ENCODE measurements around the gene CHRNA5. TPM values are rescaled to one million over a fixed set of nuclear protein-coding genes. Genes with fewer than 3 reads are reported as not detected.
"Not testable (repeated sequence)": the region's sequence is repeated elsewhere in the genome, so short reads cannot be mapped to it uniquely, and the experiment has no call there.

Gene CHRNA5
- polyA plus RNA-seq, 1 donor from 2014 or later, result 6.8 TPM

DNA sequence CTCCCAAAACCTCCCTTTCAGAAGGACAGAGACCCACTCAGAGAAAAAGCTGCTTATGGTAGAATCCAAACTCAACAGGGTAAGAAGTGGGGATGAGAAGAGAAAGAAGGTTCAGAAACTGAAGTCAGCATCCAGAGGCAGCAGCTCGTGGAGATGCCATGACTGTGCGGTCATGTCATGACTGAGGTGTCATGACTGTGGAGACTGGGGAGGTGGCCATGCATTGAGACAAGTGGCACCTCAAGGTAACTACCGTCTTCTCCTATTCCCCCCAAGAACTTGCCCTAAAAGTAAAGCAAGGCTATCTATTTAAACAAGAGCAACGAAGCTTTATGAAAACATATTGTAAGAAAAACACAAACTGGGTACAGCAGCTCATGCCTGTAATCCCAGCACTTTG is 40.4 kb downstream of the CHRNA5 start:
- no peaks in the 10 kb centered on the region for H3F3A ChIP-seq (ENCODE audit: insufficient read depth, low read length, poor library complexity, severe bottlenecking)
- H4K20me1 ChIP-seq (ENCODE audit: insufficient read depth), result no peaks in the 10 kb centered on the region
- no peak overlapping the region for H3K4me3 ChIP-seq (ENCODE audit: low read length)
- H3K27me3 ChIP-seq (ENCODE audit: insufficient read depth, low read depth, low read length), result no peaks in the 10 kb centered on the region
- H3K27ac ChIP-seq (ENCODE audit: low read length), result no peak overlapping the region
- H3K9ac ChIP-seq (ENCODE audit: low read length), result no peak overlapping the region
- no peaks in the 10 kb centered on the region for H3K36me3 ChIP-seq (ENCODE audit: insufficient read depth, low read length)
- no peaks in the 10 kb centered on the region for H3K9me3 ChIP-seq (ENCODE audit: low read length)
- H3K79me2 ChIP-seq (replicated peaks; ENCODE audit: insufficient read depth, low read length), result no peaks in the 10 kb centered on the region
- H2AFZ ChIP-seq (ENCODE audit: low read depth, low read length), result no peak overlapping the region
- no peak overlapping the region for H3K4me2 ChIP-seq (ENCODE audit: low read length)
- H3K9me2 ChIP-seq (ENCODE audit: insufficient read depth, low read length), result no peaks in the 10 kb centered on the region
- no peak for TF ChIP-seq REST (IDR thresholded peaks at IDR 0.05; ENCODE audit: borderline replicate concordance)

DNA sequence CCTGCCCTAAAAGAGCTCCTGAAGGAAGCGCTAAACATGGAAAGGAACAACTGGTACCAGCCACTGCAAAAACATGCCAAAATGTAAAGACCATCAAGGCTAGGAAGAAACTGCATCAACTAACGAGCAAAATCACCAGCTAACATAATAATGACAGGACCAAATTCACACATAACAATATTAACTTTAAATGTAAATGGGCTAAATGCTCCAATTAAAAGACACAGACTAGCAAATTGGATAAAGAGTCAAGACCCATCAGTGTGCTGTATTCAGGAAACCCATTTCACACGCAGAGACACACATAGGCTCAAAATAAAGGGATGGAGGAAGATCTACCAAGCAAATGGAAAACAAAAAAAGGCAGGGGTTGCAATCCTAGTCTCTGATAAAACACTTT is 44.2 kb downstream of the CHRNA5 start:
- H3F3A ChIP-seq (ENCODE audit: insufficient read depth, low read length, poor library complexity, severe bottlenecking); H3K9ac ChIP-seq (ENCODE audit: low read length); H3K4me3 ChIP-seq (ENCODE audit: low read length): not testable (repeated sequence)

GRCh38 chr15:78614021-78614420 is 48.7 kb downstream of the CHRNA5 start:
- Histone ChIP-seq H3K27ac (ENCODE audit: low read length) (no peak overlapping the region), H3K9ac (ENCODE audit: low read length) (no peak overlapping the region), H3K27me3 (ENCODE audit: insufficient read depth, low read depth, low read length) (peaks cover 4% of the 10 kb centered on the region), H4K20me1 (ENCODE audit: insufficient read depth) (no peaks in the 10 kb centered on the region), H3F3A (ENCODE audit: insufficient read depth, low read length, poor library complexity, severe bottlenecking) (no peaks in the 10 kb centered on the region), H3K36me3 (ENCODE audit: insufficient read depth, low read length) (no peaks in the 10 kb centered on the region), H3K9me3 (ENCODE audit: low read length) (no peaks in the 10 kb centered on the region), H3K4me3 (ENCODE audit: low read length) (no peak overlapping the region), H2AFZ (ENCODE audit: low read depth, low read length) (no peak overlapping the region), H3K9me2 (ENCODE audit: insufficient read depth, low read length) (no peaks in the 10 kb centered on the region), H3K79me2 (replicated peaks; ENCODE audit: insufficient read depth, low read length) (no peaks in the 10 kb centered on the region), H3K4me2 (ENCODE audit: low read length) (no peak overlapping the region)
- TF ChIP-seq EP300 (conservative IDR thresholded peaks at IDR 0.05; ENCODE audit: poor library complexity, severe bottlenecking) (no peak), EZH2 (IDR thresholded peaks at IDR 0.05; ENCODE audit: borderline replicate concordance, insufficient read depth, low read length, poor library complexity, severe bottlenecking) (no peak)

More for the DNA sequence above, 44.2 kb downstream of the CHRNA5 start:
- H3K9me3 ChIP-seq (ENCODE audit: low read length); H3K27me3 ChIP-seq (ENCODE audit: insufficient read depth, low read depth, low read length); H3K79me2 ChIP-seq (replicated peaks; ENCODE audit: insufficient read depth, low read length); H3K4me2 ChIP-seq (ENCODE audit: low read length); H3K9me2 ChIP-seq (ENCODE audit: insufficient read depth, low read length); H3K36me3 ChIP-seq (ENCODE audit: insufficient read depth, low read length); H3K27ac ChIP-seq (ENCODE audit: low read length); H2AFZ ChIP-seq (ENCODE audit: low read depth, low read length); H4K20me1 ChIP-seq (ENCODE audit: insufficient read depth): not testable (repeated sequence)

DNA sequence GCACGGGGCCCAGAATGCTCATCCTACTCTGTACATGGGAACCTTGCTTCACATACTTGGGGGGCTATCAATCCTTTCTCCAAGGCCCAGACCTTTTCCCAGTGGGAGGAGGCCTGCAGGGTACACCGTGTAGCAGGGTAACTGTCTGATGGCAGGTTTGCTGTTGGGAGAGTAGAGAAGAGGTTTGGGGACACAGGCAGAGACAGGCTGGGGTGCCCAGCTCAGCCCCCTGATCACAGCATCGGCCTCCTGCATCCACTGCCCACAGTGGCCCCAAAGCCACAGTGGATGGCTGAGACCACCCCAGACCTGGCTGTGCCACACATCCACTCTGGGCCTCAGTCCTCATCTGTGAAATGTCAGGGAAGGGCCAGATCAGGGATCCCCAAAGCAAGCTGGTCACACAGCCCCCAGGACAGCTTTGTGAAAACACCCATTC is 49.9 kb downstream of the CHRNA5 start:
- no peaks in the 10 kb centered on the region for H4K20me1 ChIP-seq (ENCODE audit: insufficient read depth)
- H3K27ac ChIP-seq (ENCODE audit: low read length), result no peak overlapping the region
- no peak overlapping the region for H3K9ac ChIP-seq (ENCODE audit: low read length)
- no peaks in the 10 kb centered on the region for H3K79me2 ChIP-seq (replicated peaks; ENCODE audit: insufficient read depth, low read length)
- H3K27me3 ChIP-seq (ENCODE audit: insufficient read depth, low read depth, low read length), result peaks cover 16% of the 10 kb centered on the region
- H3K9me3 ChIP-seq (ENCODE audit: low read length), result no peaks in the 10 kb centered on the region
- no peak overlapping the region for H3K4me3 ChIP-seq (ENCODE audit: low read length)
- no peak overlapping the region for H2AFZ ChIP-seq (ENCODE audit: low read depth, low read length)
- no peaks in the 10 kb centered on the region for H3K36me3 ChIP-seq (ENCODE audit: insufficient read depth, low read length)
- H3K9me2 ChIP-seq (ENCODE audit: insufficient read depth, low read length), result no peaks in the 10 kb centered on the region
- H3K4me2 ChIP-seq (ENCODE audit: low read length), result no peak overlapping the region
- TF ChIP-seq REST (IDR thresholded peaks at IDR 0.05; ENCODE audit: borderline replicate concordance), result no peak
- TF ChIP-seq RAD21 (conservative IDR thresholded peaks at IDR 0.05), result no peak
- TF ChIP-seq TAF1 (IDR thresholded peaks at IDR 0.05; ENCODE audit: low read depth), result no peak
- TF ChIP-seq MXI1 (conservative IDR thresholded peaks at IDR 0.05; ENCODE audit: poor library complexity, severe bottlenecking), result no peak
- no peak for TF ChIP-seq SMC3 (conservative IDR thresholded peaks at IDR 0.05; ENCODE audit: poor library complexity)
- no peak for TF ChIP-seq EP300 (conservative IDR thresholded peaks at IDR 0.05; ENCODE audit: poor library complexity, severe bottlenecking)
- no peak for TF ChIP-seq CTCF (IDR thresholded peaks at IDR 0.05; ENCODE audit: poor library complexity, severe bottlenecking)
- TF ChIP-seq POLR2AphosphoS5 (IDR thresholded peaks at IDR 0.05), result no peak
- no peak for TF ChIP-seq EZH2 (IDR thresholded peaks at IDR 0.05; ENCODE audit: borderline replicate concordance, insufficient read depth, low read length, poor library complexity, severe bottlenecking)
- H3F3A ChIP-seq (ENCODE audit: insufficient read depth, low read length, poor library complexity, severe bottlenecking), result no peaks in the 10 kb centered on the region
